ENCODE data around the gene KCNN1. TPM values are rescaled to one million over a fixed set of nuclear protein-coding genes. Genes with fewer than 3 reads are reported as not detected.

The KCNN1 gene
- total and polyA plus RNA-seq, 9 of the 15 experiments (the other 6 are each of a cell fraction or from before 2014, with no cell fraction given), result 0.01 to 6.2 (median 0.72) TPM

DNA sequence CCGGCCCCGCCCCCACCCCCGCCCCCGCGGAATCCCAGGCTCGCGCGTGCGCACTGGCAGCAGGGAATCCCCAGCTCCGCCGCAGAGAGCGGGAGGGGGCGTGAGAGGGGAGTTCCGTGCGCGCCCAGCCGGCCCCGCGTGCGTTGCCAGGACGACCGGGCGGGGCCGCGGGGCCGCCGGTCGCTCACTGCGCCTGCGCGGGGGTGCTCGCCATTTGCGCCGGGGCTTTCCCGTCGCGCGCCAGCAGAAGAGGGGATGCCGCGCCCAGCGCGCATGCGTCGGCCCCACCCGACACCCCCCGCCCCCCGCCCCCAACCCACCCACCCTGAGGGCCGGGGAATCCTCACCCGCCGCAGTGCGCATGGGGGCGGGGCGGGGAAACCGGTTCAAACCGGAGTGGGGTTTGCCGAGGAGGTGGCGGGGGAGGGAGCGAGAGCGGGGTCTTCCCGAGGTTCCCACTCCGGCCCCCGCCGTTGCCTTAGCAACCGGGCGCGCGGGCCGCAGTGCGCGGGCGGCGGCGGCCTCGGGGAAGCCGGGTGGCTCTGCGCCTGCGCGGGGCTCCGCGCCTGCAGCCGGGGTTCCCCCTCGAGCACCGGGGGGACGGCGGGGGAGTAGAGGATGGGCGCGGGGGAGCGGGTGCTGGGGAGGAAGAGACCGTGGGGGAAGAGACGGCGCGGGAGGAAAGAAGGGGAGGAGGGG lies 18.9 kb upstream of the KCNN1 start (continued):
- TF ChIP-seq, protein P1, sequence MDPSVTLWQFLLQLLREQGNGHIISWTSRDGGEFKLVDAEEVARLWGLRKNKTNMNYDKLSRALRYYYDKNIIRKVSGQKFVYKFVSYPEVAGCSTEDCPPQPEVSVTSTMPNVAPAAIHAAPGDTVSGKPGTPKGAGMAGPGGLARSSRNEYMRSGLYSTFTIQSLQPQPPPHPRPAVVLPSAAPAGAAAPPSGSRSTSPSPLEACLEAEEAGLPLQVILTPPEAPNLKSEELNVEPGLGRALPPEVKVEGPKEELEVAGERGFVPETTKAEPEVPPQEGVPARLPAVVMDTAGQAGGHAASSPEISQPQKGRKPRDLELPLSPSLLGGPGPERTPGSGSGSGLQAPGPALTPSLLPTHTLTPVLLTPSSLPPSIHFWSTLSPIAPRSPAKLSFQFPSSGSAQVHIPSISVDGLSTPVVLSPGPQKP (CRISPR knock-in tag; IDR thresholded peaks at IDR 0.05), result no peak
- TF ChIP-seq HDAC6 (IDR thresholded peaks at IDR 0.05; ENCODE audit: low read depth, low read length), result no peak
- TF ChIP-seq POLR2G (IDR thresholded peaks at IDR 0.05; ENCODE audit: low read depth, low read length), result 0 out of 2 replicates have a peak, but pooled peaks have one; percentile 18
- TF ChIP-seq, protein P2, sequence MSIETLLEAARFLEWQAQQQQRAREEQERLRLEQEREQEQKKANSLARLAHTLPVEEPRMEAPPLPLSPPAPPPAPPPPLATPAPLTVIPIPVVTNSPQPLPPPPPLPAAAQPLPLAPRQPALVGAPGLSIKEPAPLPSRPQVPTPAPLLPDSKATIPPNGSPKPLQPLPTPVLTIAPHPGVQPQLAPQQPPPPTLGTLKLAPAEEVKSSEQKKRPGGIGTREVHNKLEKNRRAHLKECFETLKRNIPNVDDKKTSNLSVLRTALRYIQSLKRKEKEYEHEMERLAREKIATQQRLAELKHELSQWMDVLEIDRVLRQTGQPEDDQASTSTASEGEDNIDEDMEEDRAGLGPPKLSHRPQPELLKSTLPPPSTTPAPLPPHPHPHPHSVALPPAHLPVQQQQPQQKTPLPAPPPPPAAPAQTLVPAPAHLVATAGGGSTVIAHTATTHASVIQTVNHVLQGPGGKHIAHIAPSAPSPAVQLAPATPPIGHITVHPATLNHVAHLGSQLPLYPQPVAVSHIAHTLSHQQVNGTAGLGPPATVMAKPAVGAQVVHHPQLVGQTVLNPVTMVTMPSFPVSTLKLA (conservative IDR thresholded peaks at IDR 0.05), result peak in 1 of 2 experiments; percentile 56; a peak in 2 of 4 replicates
- TF ChIP-seq, protein P3, sequence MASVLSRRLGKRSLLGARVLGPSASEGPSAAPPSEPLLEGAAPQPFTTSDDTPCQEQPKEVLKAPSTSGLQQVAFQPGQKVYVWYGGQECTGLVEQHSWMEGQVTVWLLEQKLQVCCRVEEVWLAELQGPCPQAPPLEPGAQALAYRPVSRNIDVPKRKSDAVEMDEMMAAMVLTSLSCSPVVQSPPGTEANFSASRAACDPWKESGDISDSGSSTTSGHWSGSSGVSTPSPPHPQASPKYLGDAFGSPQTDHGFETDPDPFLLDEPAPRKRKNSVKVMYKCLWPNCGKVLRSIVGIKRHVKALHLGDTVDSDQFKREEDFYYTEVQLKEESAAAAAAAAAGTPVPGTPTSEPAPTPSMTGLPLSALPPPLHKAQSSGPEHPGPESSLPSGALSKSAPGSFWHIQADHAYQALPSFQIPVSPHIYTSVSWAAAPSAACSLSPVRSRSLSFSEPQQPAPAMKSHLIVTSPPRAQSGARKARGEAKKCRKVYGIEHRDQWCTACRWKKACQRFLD (CRISPR knock-in tag; IDR thresholded peaks at IDR 0.05), result 0 out of 2 replicates have a peak, but pooled peaks have one; percentile 41
- TF ChIP-seq FIP1L1 (IDR thresholded peaks at IDR 0.05; ENCODE audit: low read depth, low read length, poor library complexity, severe bottlenecking), result peak; percentile 5
- TF ChIP-seq FOXK2 (conservative IDR thresholded peaks at IDR 0.05 in 1 of 2, IDR thresholded peaks at IDR 0.05 in 1 of 2; ENCODE audit: low read depth in 2 of 2), result no peak
- TF ChIP-seq, protein P4, sequence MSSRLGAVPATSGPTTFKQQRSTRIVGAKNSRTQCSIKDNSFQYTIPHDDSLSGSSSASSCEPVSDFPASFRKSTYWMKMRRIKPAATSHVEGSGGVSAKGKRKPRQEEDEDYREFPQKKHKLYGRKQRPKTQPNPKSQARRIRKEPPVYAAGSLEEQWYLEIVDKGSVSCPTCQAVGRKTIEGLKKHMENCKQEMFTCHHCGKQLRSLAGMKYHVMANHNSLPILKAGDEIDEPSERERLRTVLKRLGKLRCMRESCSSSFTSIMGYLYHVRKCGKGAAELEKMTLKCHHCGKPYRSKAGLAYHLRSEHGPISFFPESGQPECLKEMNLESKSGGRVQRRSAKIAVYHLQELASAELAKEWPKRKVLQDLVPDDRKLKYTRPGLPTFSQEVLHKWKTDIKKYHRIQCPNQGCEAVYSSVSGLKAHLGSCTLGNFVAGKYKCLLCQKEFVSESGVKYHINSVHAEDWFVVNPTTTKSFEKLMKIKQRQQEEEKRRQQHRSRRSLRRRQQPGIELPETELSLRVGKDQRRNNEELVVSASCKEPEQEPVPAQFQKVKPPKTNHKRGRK (tag; IDR thresholded peaks at IDR 0.05), result 0 out of 2 replicates have a peak, but pooled peaks have one; percentile 33
- no peak for TF ChIP-seq STAG1 (CRISPR knock-in tag; IDR thresholded peaks at IDR 0.05; ENCODE audit: borderline replicate concordance)
- TF ChIP-seq RCOR1 (IDR thresholded peaks at IDR 0.05; ENCODE audit: borderline replicate concordance in 1 of 2, low read depth in 2 of 2, low read length in 2 of 2), result 0 out of 4 replicates have a peak, but pooled peaks of 1 of the 2 experiments have one; percentile 33
- TF ChIP-seq SRSF7 (optimal IDR thresholded peaks at IDR 0.05; ENCODE audit: low read depth, low read length), result no peak
- no peak for TF ChIP-seq GATA2 (CRISPR knock-in tag; IDR thresholded peaks at IDR 0.05)
- TF ChIP-seq SAP30 (IDR thresholded peaks at IDR 0.05; ENCODE audit: borderline replicate concordance, insufficient read depth, low read depth, low read length, poor library complexity, severe bottlenecking), result peak; percentile 22

Data from K562 (cell line).